Measurements from ENCODE around the gene GRB14. TPM values are rescaled to one million over a fixed set of nuclear protein-coding genes. Genes with fewer than 3 reads are reported as not detected.

The GRB14 gene
- total and polyA plus RNA-seq, 2 of the 13 experiments (the other 11 are each of a cell fraction or from before 2014, with no cell fraction given) = 4.6 to 5.8 TPM

- TF ChIP-seq ZBTB37 (CRISPR knock-in tag; IDR thresholded peaks at IDR 0.05) (no peak), AGO1 (IDR thresholded peaks at IDR 0.05; ENCODE audit: low read depth, low read length, poor library complexity, severe bottlenecking) (no peak), TBX2 (CRISPR knock-in tag; IDR thresholded peaks at IDR 0.05; ENCODE audit: borderline replicate concordance) (peak; percentile 47; the same call in 1 of the 2 replicates), CHCHD3 (CRISPR knock-in tag; IDR thresholded peaks at IDR 0.05) (peak; percentile 60; the same call in 1 of the 2 replicates), ZNF782 (CRISPR knock-in tag; IDR thresholded peaks at IDR 0.05; ENCODE audit: borderline replicate concordance) (peak; percentile 23; the same call in 1 of the 2 replicates), POLR2AphosphoS2 (IDR thresholded peaks at IDR 0.05; ENCODE audit: low read depth, low read length) (no peak), ZFP91 (CRISPR knock-in tag; IDR thresholded peaks at IDR 0.05; ENCODE audit: borderline replicate concordance) (peak; percentile 69; the same call in 1 of the 2 replicates), RARA (CRISPR knock-in tag; IDR thresholded peaks at IDR 0.05) (no peak; the same call in 1 of the 2 replicates), SRSF4 (IDR thresholded peaks at IDR 0.05; ENCODE audit: low read depth, low read length, poor library complexity, severe bottlenecking) (no peak), SMAD1 (CRISPR knock-in tag; IDR thresholded peaks at IDR 0.05; ENCODE audit: borderline replicate concordance, low read depth) (0 out of 2 replicates have a peak, but pooled peaks have one; percentile 74), ZNF160 (CRISPR knock-in tag; IDR thresholded peaks at IDR 0.05) (no peak), ZNF33B (CRISPR knock-in tag; IDR thresholded peaks at IDR 0.05) (peak; percentile 78), ZNF740 (CRISPR knock-in tag; IDR thresholded peaks at IDR 0.05) (no peak), ZNF354B (CRISPR knock-in tag; IDR thresholded peaks at IDR 0.05) (0 out of 2 replicates have a peak, but pooled peaks have one; percentile 58), ZNF441 (CRISPR knock-in tag; IDR thresholded peaks at IDR 0.05; ENCODE audit: borderline replicate concordance) (0 out of 2 replicates have a peak, but pooled peaks have one; percentile 36), TGIF2 (CRISPR knock-in tag; IDR thresholded peaks at IDR 0.05) (0 out of 2 replicates have a peak, but pooled peaks have one; percentile 11), ZNF781 (CRISPR knock-in tag; IDR thresholded peaks at IDR 0.05; ENCODE audit: borderline replicate concordance, not compliant biosample characterization) (no peak), SAP130 (CRISPR knock-in tag; IDR thresholded peaks at IDR 0.05; ENCODE audit: low read depth) (peak; percentile 46)
- TF ChIP-seq, protein P1, sequence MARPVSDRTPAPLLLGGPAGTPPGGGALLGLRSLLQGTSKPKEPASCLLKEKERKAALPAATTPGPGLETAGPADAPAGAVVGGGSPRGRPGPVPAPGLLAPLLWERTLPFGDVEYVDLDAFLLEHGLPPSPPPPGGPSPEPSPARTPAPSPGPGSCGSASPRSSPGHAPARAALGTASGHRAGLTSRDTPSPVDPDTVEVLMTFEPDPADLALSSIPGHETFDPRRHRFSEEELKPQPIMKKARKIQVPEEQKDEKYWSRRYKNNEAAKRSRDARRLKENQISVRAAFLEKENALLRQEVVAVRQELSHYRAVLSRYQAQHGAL (CRISPR knock-in tag; IDR thresholded peaks at IDR 0.05; ENCODE audit: not compliant biosample characterization) = no peak
Observed at GRCh38 chr2:164620873-164621763, at the start of gene GRB14 (continued).
